Large intestine (tissue), 3 donors: ENCODE results near the gene AGAP1. TPM values are rescaled to one million over a fixed set of nuclear protein-coding genes. Genes with fewer than 3 reads are reported as not detected.
A peak's percentile ranks its signal among the peaks of the same experiment; 100 is the strongest.

ENCODE experiments used
- DNase-seq, 2 donors: peaks; one replicate each; pipeline versions ENCODE4 v3.0.0 to v3.0.0-alpha.2; 2013
- H3K27ac ChIP-seq: one replicate; pipeline ENCODE4 v1.5.1; 2013; ENCODE audit warnings: low read length
- H3K27me3 ChIP-seq: 2 replicates; pipeline ENCODE4 v1.6.1; 2013; ENCODE audit warnings: low read length; ENCODE audit not compliant: control insufficient read depth, insufficient read depth
- H3K36me3 ChIP-seq: 2 replicates; pipeline ENCODE4 v1.6.1; 2013; ENCODE audit warnings: low read length; ENCODE audit not compliant: control insufficient read depth, insufficient read depth
- H3K4me1 ChIP-seq: one replicate; pipeline ENCODE4 v1.6.1; 2013; ENCODE audit warnings: low read length; ENCODE audit not compliant: control insufficient read depth, insufficient read depth
- H3K4me3 ChIP-seq: one replicate; pipeline ENCODE4 v1.5.1; 2013; ENCODE audit warnings: low read length
- H3K9me3 ChIP-seq: one replicate; pipeline ENCODE4 v1.6.1; 2013; ENCODE audit warnings: mild to moderate bottlenecking, low read depth, low read length, moderate library complexity; ENCODE audit not compliant: control insufficient read depth
- WGBS: methylation state at CpG from one replicate; pipeline ENCODE4 v1.1.5; 2013; ENCODE audit warnings: low lambda C conversion rate; ENCODE audit not compliant: insufficient coverage; 5-methylcytosine and 5-hydroxymethylcytosine counted together
- polyA plus RNA-seq: library from polyadenylated mRNA; unstranded; fragments of 120-200 nt; gene quantifications from one replicate; pipeline ENCODE4 v1.2.1, GENCODE V29; 2013

The AGAP1 gene
- polyA plus RNA-seq, 1 donor: 18.0 TPM

- H3K27ac ChIP-seq: no peak overlapping the region
- H3K4me1 ChIP-seq: peaks cover 18% of the 10 kb centered on the region
Measured at GRCh38 chr2:235642446-235643098, 148.7 kb downstream of the AGAP1 start.

GRCh38 chr2:235643680-235644511 is 150.1 kb downstream of the AGAP1 start:
- Histone ChIP-seq H3K27me3 (no peaks in the 10 kb centered on the region), H3K4me1 (peaks cover 17% of the 10 kb centered on the region), H3K36me3 (no peaks in the 10 kb centered on the region), H3K4me3 (no peak overlapping the region), H3K27ac (peak overlapping the region; percentile 11), H3K9me3 (no peaks in the 10 kb centered on the region)
- no CpG with 5 or more reads among the region's 16 CpGs for WGBS
- DNase-seq: peak in 1 of 2 donors; percentile 45

More at GRCh38 chr2:235642446-235643098, 148.7 kb downstream of the AGAP1 start:
- no peaks in the 10 kb centered on the region for H3K27me3 ChIP-seq
- H3K36me3 ChIP-seq: no peaks in the 10 kb centered on the region
- no peaks in the 10 kb centered on the region for H3K9me3 ChIP-seq
- H3K4me3 ChIP-seq: no peak overlapping the region
- no peak for DNase-seq
- no CpG with 5 or more reads among the region's 9 CpGs for WGBS

DNA sequence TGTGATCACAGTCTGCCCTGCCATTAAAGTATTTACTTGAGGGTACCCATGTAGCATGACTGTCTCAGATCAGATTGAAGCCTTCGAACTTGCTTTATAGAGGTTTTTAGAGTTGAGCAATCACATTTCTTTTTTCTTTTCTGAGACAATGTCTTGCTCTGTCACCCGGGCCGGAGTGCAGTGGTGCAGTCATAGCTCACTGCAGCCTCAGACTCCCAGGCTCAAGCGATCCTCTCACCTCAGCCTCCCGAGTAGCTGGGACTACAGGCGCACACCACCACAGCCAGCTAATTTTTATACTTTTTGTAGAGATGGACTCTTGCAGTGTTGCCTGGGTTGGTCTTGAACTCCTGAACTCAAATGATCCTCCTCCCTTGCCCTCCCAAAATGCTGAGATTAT is 153.4 kb downstream of the AGAP1 start:
- no peak for DNase-seq
- H3K27ac ChIP-seq: no peak overlapping the region
- H3K27me3 ChIP-seq: no peaks in the 10 kb centered on the region
- no peak overlapping the region for H3K4me3 ChIP-seq
- no peaks in the 10 kb centered on the region for H3K36me3 ChIP-seq
- no peaks in the 10 kb centered on the region for H3K4me1 ChIP-seq
- WGBS: no CpG with 5 or more reads among the region's 6 CpGs
- no peaks in the 10 kb centered on the region for H3K9me3 ChIP-seq

GRCh38 chr2:235647877-235648276 is 154.0 kb downstream of the AGAP1 start:
- WGBS: no CpG with 5 or more reads among the region's 3 CpGs
- no peaks in the 10 kb centered on the region for H3K4me1 ChIP-seq
- no peaks in the 10 kb centered on the region for H3K9me3 ChIP-seq
- H3K36me3 ChIP-seq: no peaks in the 10 kb centered on the region
- H3K27me3 ChIP-seq: no peaks in the 10 kb centered on the region
- no peak overlapping the region for H3K4me3 ChIP-seq
- DNase-seq: no peak
- H3K27ac ChIP-seq: no peak overlapping the region

DNA sequence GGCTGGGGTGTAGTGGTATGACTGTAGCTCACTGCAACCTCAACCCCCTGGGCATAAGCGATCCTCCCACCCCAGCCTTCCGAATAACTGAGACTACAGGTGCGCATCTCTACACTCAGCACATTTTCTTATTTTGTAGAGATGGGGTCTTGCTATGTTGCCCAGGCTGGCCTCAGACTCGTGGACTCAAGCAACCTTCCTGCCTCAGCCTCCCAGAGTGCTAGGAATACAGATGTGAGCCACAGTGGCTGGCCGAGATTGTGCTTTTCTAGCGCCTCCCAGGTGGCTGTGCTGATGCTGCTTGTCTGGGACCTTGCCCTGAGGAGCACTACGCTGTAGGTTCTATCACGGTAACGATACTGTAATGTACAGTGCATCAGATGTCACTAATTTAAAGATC is 155.6 kb downstream of the AGAP1 start:
- no peak for DNase-seq
- no peak overlapping the region for H3K4me3 ChIP-seq
- H3K4me1 ChIP-seq: no peaks in the 10 kb centered on the region
- H3K27me3 ChIP-seq: no peaks in the 10 kb centered on the region
- no peaks in the 10 kb centered on the region for H3K9me3 ChIP-seq
- WGBS: 100% methylated on average over 1 of the region's 9 CpGs
- H3K27ac ChIP-seq: no peak overlapping the region
- H3K36me3 ChIP-seq: no peaks in the 10 kb centered on the region

DNA sequence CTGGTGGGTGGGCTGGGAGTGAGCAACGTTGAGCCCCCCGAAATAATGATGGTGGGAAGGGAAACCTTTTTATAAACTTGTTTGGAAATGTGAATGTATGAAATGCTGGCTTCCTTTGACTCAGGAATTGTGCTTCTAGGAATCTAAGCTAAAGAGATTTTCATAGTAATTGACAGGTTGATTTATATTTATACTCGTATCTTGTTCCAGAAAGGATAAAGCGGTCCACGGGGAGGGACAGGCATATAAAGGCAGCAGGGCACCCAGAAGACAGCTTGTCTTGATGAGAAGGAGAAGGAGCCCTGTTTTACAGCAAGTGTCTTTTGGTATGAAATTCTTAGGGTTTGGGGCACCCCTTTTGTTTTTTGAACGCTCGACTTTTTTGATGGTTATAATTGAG is 157.8 kb downstream of the AGAP1 start:
- DNase-seq: no peak

DNA sequence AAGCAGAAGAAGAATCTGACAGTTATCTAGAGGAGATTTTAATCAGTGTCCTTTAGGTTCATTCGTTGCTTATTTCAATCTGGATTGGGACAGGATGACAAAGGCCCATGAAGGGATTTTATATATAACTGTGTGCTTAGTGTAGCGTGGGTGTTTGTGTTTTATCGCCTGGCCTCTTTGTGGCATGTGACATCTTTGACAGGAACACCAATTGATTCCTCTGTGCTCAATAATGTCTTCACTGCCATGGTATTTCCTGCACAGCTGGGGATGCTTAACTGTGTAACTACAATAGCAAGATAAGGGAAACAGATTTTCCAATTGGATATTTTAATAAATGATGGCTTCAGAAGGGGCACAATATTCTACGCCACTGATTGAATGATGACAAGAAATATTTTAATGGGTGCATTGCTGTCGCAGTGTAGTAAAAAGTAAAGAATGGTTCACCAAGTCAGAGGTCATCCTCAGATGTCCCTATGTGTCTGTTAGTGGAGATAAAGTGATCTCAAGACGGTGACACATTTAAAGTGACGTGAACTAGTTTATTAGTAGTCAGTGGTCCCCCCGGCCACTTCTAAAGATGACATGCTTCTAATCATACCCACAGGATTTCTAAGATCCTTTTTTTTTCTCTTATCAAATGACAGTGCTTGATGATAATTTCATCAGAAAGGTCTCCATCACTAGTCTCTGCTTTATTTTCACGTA is 160.4 kb downstream of the AGAP1 start:
- no peaks in the 10 kb centered on the region for H3K9me3 ChIP-seq
- 88% methylated on average over 1 of the region's 9 CpGs for WGBS
- no peaks in the 10 kb centered on the region for H3K27me3 ChIP-seq
- H3K36me3 ChIP-seq: no peaks in the 10 kb centered on the region
- no peak overlapping the region for H3K27ac ChIP-seq
- H3K4me3 ChIP-seq: no peak overlapping the region
- peaks cover 18% of the 10 kb centered on the region for H3K4me1 ChIP-seq
- DNase-seq: no peak

More for the DNA sequence above, 157.8 kb downstream of the AGAP1 start:
- Histone ChIP-seq H3K9me3 (no peaks in the 10 kb centered on the region), H3K36me3 (no peaks in the 10 kb centered on the region), H3K4me1 (no peaks in the 10 kb centered on the region), H3K27ac (no peak overlapping the region), H3K4me3 (no peak overlapping the region), H3K27me3 (no peaks in the 10 kb centered on the region)
- WGBS: 93% methylated on average over 2 of the region's 7 CpGs

DNA sequence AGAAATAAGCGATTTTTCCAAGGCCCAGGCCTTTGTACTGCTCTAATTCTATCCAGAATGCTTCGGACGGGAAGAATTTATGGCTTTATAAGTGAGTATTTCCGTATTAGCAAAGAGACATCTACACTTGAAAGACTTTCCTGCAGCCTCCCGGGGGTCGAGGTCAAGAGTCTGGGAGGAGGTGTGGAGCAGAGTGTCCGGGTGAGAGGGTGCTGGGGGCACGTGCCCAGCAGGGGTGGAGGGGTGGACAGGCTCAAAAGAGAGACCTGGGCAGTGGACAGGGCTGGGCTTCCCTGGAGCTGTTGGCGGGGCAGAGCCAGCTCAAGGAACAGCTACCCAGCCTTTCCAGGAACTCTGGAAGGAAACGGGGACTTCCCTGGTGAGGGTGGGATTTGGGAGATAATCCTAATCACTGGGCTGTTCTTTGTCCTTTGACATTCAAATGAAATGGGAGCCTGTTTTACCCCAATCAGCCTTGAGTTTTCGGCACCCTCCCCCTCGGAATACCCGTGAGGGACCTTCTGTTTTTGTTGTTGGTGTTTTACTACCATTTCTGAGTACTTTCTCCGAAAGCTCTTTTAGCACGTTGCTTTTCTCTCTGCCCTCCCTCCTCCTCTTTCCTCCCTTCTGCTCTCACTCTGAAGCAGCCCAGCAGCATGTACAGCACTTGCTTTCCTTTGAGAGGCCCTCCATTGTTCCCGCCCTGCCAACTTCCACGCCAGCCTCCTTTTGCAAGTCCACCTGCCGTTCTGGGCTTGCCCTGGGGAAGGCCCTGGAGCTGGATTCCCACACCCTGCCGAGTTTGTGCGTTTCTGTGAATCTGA is 164.7 kb downstream of the AGAP1 start:
- no peak overlapping the region for H3K4me3 ChIP-seq
- peak in 1 of 2 donors; percentile 75 for DNase-seq
- H3K27ac ChIP-seq: peak overlapping the region; percentile 65
- WGBS: 12% methylated on average over 5 of the region's 20 CpGs
- H3K4me1 ChIP-seq: peaks cover 38% of the 10 kb centered on the region
- H3K27me3 ChIP-seq: no peaks in the 10 kb centered on the region
- no peaks in the 10 kb centered on the region for H3K9me3 ChIP-seq
- no peaks in the 10 kb centered on the region for H3K36me3 ChIP-seq

- H3K27me3 ChIP-seq: no peaks in the 10 kb centered on the region
- no peak for DNase-seq
- no peak overlapping the region for H3K27ac ChIP-seq
- no CpG with 5 or more reads among the region's 7 CpGs for WGBS
- H3K4me3 ChIP-seq: no peak overlapping the region
- H3K9me3 ChIP-seq: no peaks in the 10 kb centered on the region
- H3K4me1 ChIP-seq: peaks cover 38% of the 10 kb centered on the region
- no peaks in the 10 kb centered on the region for H3K36me3 ChIP-seq
Measured at GRCh38 chr2:235659767-235660322, 166.0 kb downstream of the AGAP1 start.
